ENCODE data around the gene ARL15. TPM values are rescaled to one million over a fixed set of nuclear protein-coding genes. Genes with fewer than 3 reads are reported as not detected.

Gene ARL15
- total and polyA plus RNA-seq, 2 donors (not counting 3 experiments of a cell fraction or from before 2014, with no cell fraction given), result 11.9 to 24.4 TPM

GRCh38 chr5:54103871-54104270 lies 206.5 kb downstream of the ARL15 start:
- Histone ChIP-seq H3K9ac (replicated peaks; ENCODE audit: extremely low read depth, insufficient read depth, low read length) (no peak overlapping the region), H3K4me2 (ENCODE audit: insufficient read depth, low read length) (no peak overlapping the region), H4K20me1 (replicated peaks; ENCODE audit: control insufficient read depth, extremely low read depth, insufficient read depth, low read length) (no peaks in the 10 kb centered on the region), H2AFZ (ENCODE audit: low read depth, low read length) (no peak overlapping the region), H3K27me3 (ENCODE audit: control insufficient read depth in 2 of 2, insufficient read depth in 2 of 2, low read length in 2 of 2) (no peaks in the 10 kb centered on the region), H3K4me1 (ENCODE audit: control insufficient read depth, extremely low read depth, insufficient read depth, low read length) (no peaks in the 10 kb centered on the region), H3K79me2 (ENCODE audit: control insufficient read depth, insufficient read depth, low read length) (no peaks in the 10 kb centered on the region), H3K36me3 (ENCODE audit: control insufficient read depth in 2 of 2, extremely low read depth in 1 of 2, insufficient read depth in 2 of 2, low read length in 2 of 2) (no peaks in the 10 kb centered on the region), H3K4me3 (replicated peaks in 1 of 3; ENCODE audit: insufficient read depth in 1 of 3, low read depth in 1 of 3, low read length in 3 of 3) (no peak overlapping the region), H3K9me1 (replicated peaks; ENCODE audit: control insufficient read depth, extremely low read depth, insufficient read depth, low read length) (no peaks in the 10 kb centered on the region), H3K27ac (ENCODE audit: insufficient read depth, low read depth, low read length) (no peak overlapping the region), H3K9me3 (replicated peaks; ENCODE audit: control insufficient read depth, insufficient read depth, low read length) (no peaks in the 10 kb centered on the region)
- intact Hi-C loops (cut with micrococcal nuclease), result no loop called here
- no peak for FAIRE-seq
- DNase-seq (ENCODE audit: low read depth, low spot score), result no peak
- TF ChIP-seq MAX (IDR thresholded peaks at IDR 0.05; ENCODE audit: insufficient read depth, insufficient read length), result no peak
- no TSS peak for BruUV-seq (replicated peaks)
- CTCF ChIA-PET, result no interaction called here
- POLR2A ChIA-PET, result no interaction called here
- dilution Hi-C loops (cut with MboI; ENCODE audit: extremely low pct_ligation_motif_present, low sequenced_read_pairs), result no loop called here

- H3K4me1 ChIP-seq (ENCODE audit: control insufficient read depth, extremely low read depth, insufficient read depth, low read length), result no peaks in the 10 kb centered on the region
- H3K9me3 ChIP-seq (replicated peaks; ENCODE audit: control insufficient read depth, insufficient read depth, low read length), result no peaks in the 10 kb centered on the region
- H2AFZ ChIP-seq (ENCODE audit: low read depth, low read length), result no peak overlapping the region
- H3K36me3 ChIP-seq (ENCODE audit: control insufficient read depth in 2 of 2, extremely low read depth in 1 of 2, insufficient read depth in 2 of 2, low read length in 2 of 2), result no peaks in the 10 kb centered on the region
- dilution Hi-C loops (cut with MboI; ENCODE audit: extremely low pct_ligation_motif_present, low sequenced_read_pairs) (no loop called here), intact Hi-C loops (cut with micrococcal nuclease) (no loop called here)
- POLR2A ChIA-PET, result no interaction called here
- H3K9ac ChIP-seq (replicated peaks; ENCODE audit: extremely low read depth, insufficient read depth, low read length), result no peak overlapping the region
- H3K79me2 ChIP-seq (ENCODE audit: control insufficient read depth, insufficient read depth, low read length), result no peaks in the 10 kb centered on the region
- H4K20me1 ChIP-seq (replicated peaks; ENCODE audit: control insufficient read depth, extremely low read depth, insufficient read depth, low read length), result no peaks in the 10 kb centered on the region
- no peaks in the 10 kb centered on the region for H3K27me3 ChIP-seq (ENCODE audit: control insufficient read depth in 2 of 2, insufficient read depth in 2 of 2, low read length in 2 of 2)
- H3K4me2 ChIP-seq (ENCODE audit: insufficient read depth, low read length), result no peak overlapping the region
- DNase-seq (ENCODE audit: low read depth, low spot score) (no peak), FAIRE-seq (no peak)
- CTCF ChIA-PET, result interaction anchor here (1.1 kb wide), 1 partner anchor 19 kb away, joined by 3 read pairs; no protein-coding TSS in a partner anchor
- no peaks in the 10 kb centered on the region for H3K9me1 ChIP-seq (replicated peaks; ENCODE audit: control insufficient read depth, extremely low read depth, insufficient read depth, low read length)
- no peak for TF ChIP-seq POLR2AphosphoS5 (IDR thresholded peaks at IDR 0.05; ENCODE audit: insufficient read depth, low read depth, low read length)
- TF ChIP-seq POLR2A (IDR thresholded peaks at IDR 0.05; ENCODE audit: low read depth, low read length), result no peak
- TF ChIP-seq GATA2 (IDR thresholded peaks at IDR 0.05; ENCODE audit: insufficient read depth, insufficient read length, low read depth, low read length), result no peak
- no peak for TF ChIP-seq EZH2 (IDR thresholded peaks at IDR 0.05; ENCODE audit: borderline replicate concordance, low read depth, low read length, severe bottlenecking)
- no peak for TF ChIP-seq MYC (IDR thresholded peaks at IDR 0.05; ENCODE audit: low read depth, low read length)
- no peak for TF ChIP-seq MAX (IDR thresholded peaks at IDR 0.05; ENCODE audit: insufficient read depth, insufficient read length)
- TF ChIP-seq JUN (IDR thresholded peaks at IDR 0.05; ENCODE audit: borderline replicate concordance, insufficient read depth, insufficient read length, low read depth), result no peak
- TF ChIP-seq CTCF (IDR thresholded peaks at IDR 0.05; ENCODE audit: extremely low read depth in 1 of 2, insufficient read depth in 1 of 2, low read depth in 1 of 2, low read length in 2 of 2), result no peak
- TF ChIP-seq FOS (IDR thresholded peaks at IDR 0.05; ENCODE audit: borderline replicate concordance, insufficient read depth, low read length), result no peak
- no peak overlapping the region for H3K4me3 ChIP-seq (replicated peaks in 1 of 3; ENCODE audit: insufficient read depth in 1 of 3, low read depth in 1 of 3, low read length in 3 of 3)
- no peak overlapping the region for H3K27ac ChIP-seq (ENCODE audit: insufficient read depth, low read depth, low read length)
- no TSS peak for BruUV-seq (replicated peaks)
These were observed 212.1 kb downstream of the ARL15 start for GRCh38 chr5:54098267-54098666.

All from endothelial cell of umbilical vein (primary cell).